ENCODE results near the gene ATP10B.

The ATP10B gene

DNA sequence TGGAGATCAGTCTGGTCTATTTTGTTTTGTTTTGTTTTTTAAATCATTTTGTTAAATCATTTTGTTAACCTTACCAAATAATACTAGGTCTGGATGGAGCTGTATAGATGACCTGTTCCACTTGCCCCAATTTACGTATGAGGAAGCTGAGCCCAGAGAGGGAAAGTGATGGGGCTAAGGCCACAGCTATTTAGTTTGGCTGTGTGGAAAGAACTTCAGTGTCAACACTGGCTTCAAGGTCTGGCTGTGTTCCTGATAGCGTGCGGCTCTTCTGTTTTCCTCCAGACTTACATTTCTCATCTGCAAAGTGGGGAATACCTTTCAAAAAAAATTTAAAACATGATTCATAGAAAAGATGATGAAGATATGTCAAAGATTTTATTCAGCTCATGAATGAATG, 317.9 kb downstream of the ATP10B start:
- DNase-seq (ENCODE audit: low spot score): no peak
- TF ChIP-seq, protein P1, sequence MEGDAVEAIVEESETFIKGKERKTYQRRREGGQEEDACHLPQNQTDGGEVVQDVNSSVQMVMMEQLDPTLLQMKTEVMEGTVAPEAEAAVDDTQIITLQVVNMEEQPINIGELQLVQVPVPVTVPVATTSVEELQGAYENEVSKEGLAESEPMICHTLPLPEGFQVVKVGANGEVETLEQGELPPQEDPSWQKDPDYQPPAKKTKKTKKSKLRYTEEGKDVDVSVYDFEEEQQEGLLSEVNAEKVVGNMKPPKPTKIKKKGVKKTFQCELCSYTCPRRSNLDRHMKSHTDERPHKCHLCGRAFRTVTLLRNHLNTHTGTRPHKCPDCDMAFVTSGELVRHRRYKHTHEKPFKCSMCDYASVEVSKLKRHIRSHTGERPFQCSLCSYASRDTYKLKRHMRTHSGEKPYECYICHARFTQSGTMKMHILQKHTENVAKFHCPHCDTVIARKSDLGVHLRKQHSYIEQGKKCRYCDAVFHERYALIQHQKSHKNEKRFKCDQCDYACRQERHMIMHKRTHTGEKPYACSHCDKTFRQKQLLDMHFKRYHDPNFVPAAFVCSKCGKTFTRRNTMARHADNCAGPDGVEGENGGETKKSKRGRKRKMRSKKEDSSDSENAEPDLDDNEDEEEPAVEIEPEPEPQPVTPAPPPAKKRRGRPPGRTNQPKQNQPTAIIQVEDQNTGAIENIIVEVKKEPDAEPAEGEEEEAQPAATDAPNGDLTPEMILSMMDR (IDR thresholded peaks at IDR 0.05; ENCODE audit: extremely low read depth, insufficient read depth, missing control alignments): no peak
- in situ Hi-C loops (cut with MboI; ENCODE audit: low pct_unique_long_range_greater_than_20kb, low sequenced_read_pairs, unreplicated experiment): no loop called here

DNA sequence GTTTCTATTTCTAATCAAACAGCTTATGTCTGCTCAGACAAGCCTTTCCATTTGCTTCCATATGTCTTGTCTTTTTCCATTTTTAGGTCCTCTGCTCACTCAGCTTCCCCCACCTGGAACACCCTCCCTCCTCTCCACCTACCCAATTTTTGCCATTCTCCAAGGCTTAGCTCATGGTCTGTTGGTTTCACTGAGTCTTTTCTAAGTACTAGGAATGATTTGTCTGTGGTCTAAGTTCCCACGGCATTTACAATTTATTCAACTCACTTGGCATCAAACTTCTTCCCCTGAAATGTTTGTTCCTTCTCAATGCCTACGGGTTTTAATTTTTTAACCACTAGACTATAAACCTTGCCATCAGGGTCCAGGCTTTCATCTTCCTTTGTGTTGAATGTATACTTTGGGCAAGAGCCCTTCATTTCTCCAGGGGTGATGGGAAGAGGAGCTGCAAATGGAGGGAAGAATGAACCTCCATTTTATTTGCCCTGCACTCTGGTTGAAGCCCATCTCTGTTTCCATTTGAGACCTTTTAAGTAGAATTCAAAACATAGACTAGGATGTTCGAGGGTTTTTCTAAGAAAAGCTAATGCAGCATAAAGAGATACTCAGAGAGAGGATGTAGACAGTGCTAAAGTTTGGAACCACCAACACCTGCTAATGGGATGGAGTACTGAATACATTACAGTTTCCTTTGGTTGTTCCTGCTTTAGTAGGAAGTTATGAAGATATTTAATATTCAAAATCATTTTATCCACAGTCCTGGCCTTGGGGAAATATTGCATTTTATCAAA, 326.3 kb downstream of the ATP10B start:
- in situ Hi-C loops (cut with MboI; ENCODE audit: low pct_unique_long_range_greater_than_20kb, low sequenced_read_pairs, unreplicated experiment): no loop called here
- no peak for DNase-seq (ENCODE audit: low spot score)
- TF ChIP-seq, protein P1 (IDR thresholded peaks at IDR 0.05; ENCODE audit: extremely low read depth, insufficient read depth, missing control alignments): no peak

DNA sequence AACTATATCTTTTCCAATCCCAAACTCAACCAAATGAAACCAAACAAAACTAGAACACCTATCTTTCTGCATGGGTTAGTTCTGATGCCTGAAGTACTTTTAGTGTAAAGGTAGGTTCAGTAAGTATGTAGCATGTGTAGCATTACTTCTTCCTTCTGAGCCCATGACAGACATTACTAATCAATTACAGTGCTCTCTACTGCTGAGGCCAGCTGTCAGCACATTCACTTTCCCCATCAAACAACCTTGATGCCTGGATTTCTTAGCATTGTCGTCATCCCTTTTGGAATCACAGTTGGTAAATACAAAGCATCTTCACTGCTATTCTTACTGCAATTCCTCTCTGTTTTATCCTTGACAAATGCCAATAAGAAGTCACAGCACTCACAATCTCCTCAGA, 327.2 kb downstream of the ATP10B start:
- DNase-seq (ENCODE audit: low spot score): no peak
- in situ Hi-C loops (cut with MboI; ENCODE audit: low pct_unique_long_range_greater_than_20kb, low sequenced_read_pairs, unreplicated experiment): no loop called here
- TF ChIP-seq, protein P1 (IDR thresholded peaks at IDR 0.05; ENCODE audit: extremely low read depth, insufficient read depth, missing control alignments): no peak

DNA sequence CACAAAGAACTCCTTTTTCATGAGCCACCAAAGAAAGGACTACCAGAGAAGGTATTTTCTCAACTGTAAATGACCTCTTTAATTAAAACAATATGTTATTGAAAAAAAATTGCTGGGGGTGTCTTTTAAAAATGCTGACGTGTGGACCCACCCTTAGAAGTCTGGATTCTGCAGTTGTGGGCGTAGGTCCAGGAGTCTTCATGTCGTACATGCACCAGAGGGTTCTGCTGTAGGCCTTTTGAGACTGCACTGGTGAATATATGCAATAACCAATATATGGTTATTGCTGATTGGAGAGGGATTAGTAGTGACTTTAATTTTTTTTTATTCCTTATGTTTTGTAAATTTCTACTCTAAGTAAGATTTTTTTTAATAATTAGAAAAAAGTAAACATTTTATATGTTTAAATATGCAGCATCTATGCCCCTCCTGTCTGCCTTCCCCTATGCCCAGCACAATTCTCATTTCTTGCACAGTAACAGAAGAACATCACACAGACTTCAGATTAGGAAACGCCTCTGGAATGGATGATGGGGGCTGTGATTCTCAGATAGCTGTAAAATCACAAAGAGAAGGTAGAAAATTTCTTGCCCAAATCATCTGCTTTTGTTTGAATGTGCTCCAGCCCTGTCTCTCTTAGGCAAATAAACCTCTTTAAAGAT, 328.4 kb downstream of the ATP10B start:
- in situ Hi-C loops (cut with MboI; ENCODE audit: low pct_unique_long_range_greater_than_20kb, low sequenced_read_pairs, unreplicated experiment): no loop called here
- no peak for DNase-seq (ENCODE audit: low spot score)
- TF ChIP-seq, protein P1 (IDR thresholded peaks at IDR 0.05; ENCODE audit: extremely low read depth, insufficient read depth, missing control alignments): no peak

DNA sequence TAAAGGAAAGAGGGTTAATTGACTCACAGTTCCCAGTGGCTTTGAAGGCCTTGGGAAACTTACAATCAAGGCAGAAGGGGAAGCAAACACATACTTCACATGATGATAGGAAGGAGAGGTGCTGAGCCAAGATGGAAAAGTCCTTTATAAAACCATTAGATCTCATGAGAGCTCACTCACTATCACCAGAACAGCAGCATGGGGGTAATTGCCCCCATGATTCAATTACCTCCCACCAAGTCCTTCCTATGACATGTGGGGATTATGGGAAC, 330.7 kb downstream of the ATP10B start:
- no peak for DNase-seq (ENCODE audit: low spot score)
- in situ Hi-C loops (cut with MboI; ENCODE audit: low pct_unique_long_range_greater_than_20kb, low sequenced_read_pairs, unreplicated experiment): no loop called here
- TF ChIP-seq, protein P1 (IDR thresholded peaks at IDR 0.05; ENCODE audit: extremely low read depth, insufficient read depth, missing control alignments): no peak

DNA sequence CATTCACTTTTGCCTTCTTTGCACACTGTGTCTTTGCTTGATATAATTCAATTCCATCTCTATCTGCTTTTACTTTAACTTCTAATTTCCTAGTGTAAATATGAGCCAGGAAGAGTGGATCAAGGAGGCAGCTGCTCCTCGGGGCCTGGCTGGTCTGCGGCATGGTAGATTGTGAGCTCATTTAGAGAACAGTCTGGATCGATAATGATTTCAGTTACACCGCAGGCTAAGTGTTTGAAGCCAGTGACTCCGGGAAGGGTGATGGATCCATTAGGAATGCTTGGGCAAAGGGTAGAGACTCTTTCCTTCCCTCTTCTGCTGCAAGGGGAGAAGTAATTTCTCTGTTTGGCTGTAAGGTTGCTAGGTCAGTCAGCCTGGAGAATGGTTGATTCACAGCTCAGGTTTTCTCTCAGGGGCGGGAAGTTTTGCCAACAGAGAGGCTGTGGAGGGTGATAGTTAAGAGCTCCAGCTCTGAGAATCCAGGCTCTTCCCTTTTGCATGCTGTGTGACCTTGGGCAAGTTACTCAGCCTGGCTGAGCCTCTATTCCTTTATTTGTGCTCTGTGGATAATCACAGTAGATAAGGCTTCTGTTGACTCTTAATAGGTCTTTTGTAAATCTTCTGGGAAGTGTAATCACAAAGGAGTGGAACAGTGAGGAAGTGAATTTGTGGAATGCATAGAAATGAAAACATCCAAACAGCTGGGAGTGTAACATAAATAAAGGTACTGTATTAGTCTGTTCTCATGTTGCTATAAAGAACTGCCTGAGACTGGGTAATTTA, 331.2 kb downstream of the ATP10B start:
- TF ChIP-seq, protein P1 (IDR thresholded peaks at IDR 0.05; ENCODE audit: extremely low read depth, insufficient read depth, missing control alignments): no peak
- no peak for DNase-seq (ENCODE audit: low spot score)
- in situ Hi-C loops (cut with MboI; ENCODE audit: low pct_unique_long_range_greater_than_20kb, low sequenced_read_pairs, unreplicated experiment): no loop called here
